Measurements from ENCODE around the gene SLC2A4RG.

SLC2A4RG gene

GRCh38 chr20:63782521-63782971 is 43.0 kb downstream of the SLC2A4RG start:
- no peak for ATAC-seq
- H3K36me3 Mint-ChIP-seq = no peaks in the 10 kb centered on the region
- peak overlapping the region; percentile 26 for H3K4me3 Mint-ChIP-seq
- H3K27ac Mint-ChIP-seq = peak overlapping the region; percentile 37
- DNase-seq (ENCODE audit: low spot score in 2 of 2) = no peak
- no peaks in the 10 kb centered on the region for H3K9me3 Mint-ChIP-seq
- peaks cover 18% of the 10 kb centered on the region for H3K4me1 Mint-ChIP-seq

- H3K4me1 Mint-ChIP-seq = peaks cover 10% of the 10 kb centered on the region
- no peaks in the 10 kb centered on the region for H3K9me3 Mint-ChIP-seq
- ATAC-seq = no peak
- no peaks in the 10 kb centered on the region for H3K36me3 Mint-ChIP-seq
- H3K27ac Mint-ChIP-seq = no peak overlapping the region
- no peak overlapping the region for H3K4me3 Mint-ChIP-seq
- DNase-seq (ENCODE audit: low spot score in 2 of 2) = no peak
Measured at GRCh38 chr20:63783970-63784369, 44.4 kb downstream of the SLC2A4RG start.

GRCh38 chr20:63785691-63786131 is 46.1 kb downstream of the SLC2A4RG start:
- ATAC-seq = no peak
- H3K4me3 Mint-ChIP-seq = no peak overlapping the region
- no peaks in the 10 kb centered on the region for H3K36me3 Mint-ChIP-seq
- H3K9me3 Mint-ChIP-seq = no peaks in the 10 kb centered on the region
- no peak overlapping the region for H3K27ac Mint-ChIP-seq
- no peak for DNase-seq (ENCODE audit: low spot score in 2 of 2)
- peaks cover 10% of the 10 kb centered on the region for H3K4me1 Mint-ChIP-seq

GRCh38 chr20:63787302-63787701 is 47.7 kb downstream of the SLC2A4RG start:
- no peaks in the 10 kb centered on the region for H3K36me3 Mint-ChIP-seq
- ATAC-seq = no peak
- no peaks in the 10 kb centered on the region for H3K9me3 Mint-ChIP-seq
- no peak overlapping the region for H3K27ac Mint-ChIP-seq
- no peak overlapping the region for H3K4me3 Mint-ChIP-seq
- H3K4me1 Mint-ChIP-seq = peaks cover 5% of the 10 kb centered on the region
- no peak for DNase-seq (ENCODE audit: low spot score in 2 of 2)

GRCh38 chr20:63787749-63788148 is 48.2 kb downstream of the SLC2A4RG start:
- H3K27ac Mint-ChIP-seq = peak overlapping the region; percentile 21

GRCh38 chr20:63789836-63790571 is 50.4 kb downstream of the SLC2A4RG start:
- no peak for DNase-seq (ENCODE audit: low spot score in 2 of 2)
- H3K27ac Mint-ChIP-seq = no peak overlapping the region

More at GRCh38 chr20:63787749-63788148, 48.2 kb downstream of the SLC2A4RG start:
- no peaks in the 10 kb centered on the region for H3K36me3 Mint-ChIP-seq
- H3K4me3 Mint-ChIP-seq = no peak overlapping the region
- no peak for ATAC-seq
- peaks cover under 1% of the 10 kb centered on the region for H3K4me1 Mint-ChIP-seq
- no peaks in the 10 kb centered on the region for H3K9me3 Mint-ChIP-seq
- DNase-seq (ENCODE audit: low spot score in 2 of 2) = no peak

GRCh38 chr20:63790572-63791168 is 51.1 kb downstream of the SLC2A4RG start:
- H3K4me3 Mint-ChIP-seq = no peak overlapping the region
- ATAC-seq (no peak), DNase-seq (ENCODE audit: low spot score in 2 of 2) (no peak)
- H3K27ac Mint-ChIP-seq = no peak overlapping the region
- H3K9me3 Mint-ChIP-seq = no peaks in the 10 kb centered on the region
- H3K36me3 Mint-ChIP-seq = no peaks in the 10 kb centered on the region
- peaks cover 1% of the 10 kb centered on the region for H3K4me1 Mint-ChIP-seq

More at GRCh38 chr20:63789836-63790571, 50.4 kb downstream of the SLC2A4RG start:
- H3K4me3 Mint-ChIP-seq = no peak overlapping the region
- ATAC-seq = no peak
- no peaks in the 10 kb centered on the region for H3K9me3 Mint-ChIP-seq
- H3K36me3 Mint-ChIP-seq = no peaks in the 10 kb centered on the region
- no peaks in the 10 kb centered on the region for H3K4me1 Mint-ChIP-seq

- ATAC-seq (no peak), DNase-seq (ENCODE audit: low spot score in 2 of 2) (no peak)
- Mint-ChIP-seq H3K9me3 (no peaks in the 10 kb centered on the region), H3K27ac (no peak overlapping the region), H3K4me3 (no peak overlapping the region), H3K36me3 (no peaks in the 10 kb centered on the region), H3K4me1 (peaks cover 10% of the 10 kb centered on the region)
Measured at GRCh38 chr20:63791497-63792156, 52.1 kb downstream of the SLC2A4RG start.

- Mint-ChIP-seq H3K36me3 (no peaks in the 10 kb centered on the region), H3K27ac (no peak overlapping the region), H3K4me3 (no peak overlapping the region), H3K9me3 (no peaks in the 10 kb centered on the region), H3K4me1 (peaks cover 10% of the 10 kb centered on the region)
- no peak for ATAC-seq
- DNase-seq (ENCODE audit: low spot score in 2 of 2) = no peak
Measured at GRCh38 chr20:63792866-63793265, 53.3 kb downstream of the SLC2A4RG start.

All from stimulated activated effector memory CD8-positive, alpha-beta T cell treated with anti-CD3 and anti-CD28 coated beads, Interleukin-12 subunit alpha, Interleukin-12 subunit beta, amount 100 ng/mL, for 72 hours (primary cell).